Left ventricle myocardium superior (tissue), 1 donor: ENCODE data around the gene PCNX1. TPM values are rescaled to one million over a fixed set of nuclear protein-coding genes. Genes with fewer than 3 reads are reported as not detected.
"Not testable (repeated sequence)": the region's sequence is repeated elsewhere in the genome, so short reads cannot be mapped to it uniquely, and the experiment has no call there.

ENCODE experiments used
- ATAC-seq: fragments of 200-7000 bp; cut with Tn5 transposase; one replicate; pipeline ENCODE4 v1.9.1; 2020; ENCODE audit warnings: mild to moderate bottlenecking, moderate library complexity
- DNase-seq: peaks from one replicate; pipeline ENCODE4 v3.0.0-alpha.2; 2020
- intact Hi-C: fragments of 100-400 bp; cut with micrococcal nuclease; formaldehyde crosslinking; loops from one replicate; pipeline ENCODE4 v1.11.0; 2022
- total RNA-seq: library from RNA; stranded (reverse); fragmentation: NEBNext Ultra II Directional; extraction: Animal tissue kit (Norgen Biotek cat#: 25700); gene quantifications from one replicate; pipeline ENCODE4 v1.2.1, GENCODE V29; 2021
- donor health status: DM: no; HTN: yes; CAD: no; lungs with severe emphysema.

Gene PCNX1
- total RNA-seq, 1 donor from 2014 or later: 37.4 TPM

DNA sequence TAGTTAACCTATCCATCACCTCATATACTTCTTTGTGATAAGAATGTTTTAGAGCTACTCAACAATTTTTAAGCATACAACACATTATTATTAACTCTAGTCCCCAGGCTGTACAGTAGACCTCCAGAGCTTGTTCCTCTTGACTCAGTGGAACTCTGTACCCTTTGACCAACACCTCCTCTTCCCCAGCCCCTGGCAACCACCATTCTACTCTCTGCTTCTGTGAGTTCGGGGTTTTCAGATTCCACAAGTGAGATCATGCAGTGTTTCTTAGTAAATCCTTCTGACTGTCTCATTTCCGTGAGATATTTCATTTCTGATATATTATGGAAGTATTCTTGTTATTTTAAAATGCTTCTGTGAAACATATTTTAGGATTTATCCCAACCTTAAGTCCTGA is 200.7 kb downstream of the PCNX1 start:
- intact Hi-C loops: no loop called here
- DNase-seq (no peak), ATAC-seq (no peak)

- intact Hi-C loops: no loop called here
- DNase-seq (no peak), ATAC-seq (no peak)
These were observed 201.3 kb downstream of the PCNX1 start for GRCh38 chr14:71108398-71109119.

- ATAC-seq (no peak), DNase-seq (no peak)
- intact Hi-C loops: no loop called here
These were observed 206.1 kb downstream of the PCNX1 start for GRCh38 chr14:71113376-71113775.

DNA sequence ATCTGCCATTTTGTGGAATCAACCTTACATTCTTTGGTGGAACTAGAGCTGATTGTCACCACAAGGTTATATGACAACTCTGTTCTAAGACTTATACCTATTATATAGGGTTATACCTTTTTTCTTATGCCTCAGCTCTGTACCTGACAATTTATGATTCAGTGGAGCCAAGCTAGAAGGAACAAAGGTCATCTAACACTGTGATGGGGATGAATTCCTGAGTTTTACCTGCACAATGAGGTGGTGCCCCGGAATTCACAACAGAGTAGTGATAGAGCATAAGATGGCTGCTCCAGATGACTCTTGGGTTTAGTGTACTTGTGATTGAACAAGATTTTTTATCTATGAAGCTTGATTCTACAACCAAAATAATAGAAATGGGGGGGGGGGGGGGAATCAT is 207.3 kb downstream of the PCNX1 start:
- DNase-seq (no peak), ATAC-seq (no peak)
- intact Hi-C loops: no loop called here

- no peak for DNase-seq
- intact Hi-C loops: no loop called here
- ATAC-seq: no peak
These were observed 208.0 kb downstream of the PCNX1 start for GRCh38 chr14:71115306-71115705.

DNA sequence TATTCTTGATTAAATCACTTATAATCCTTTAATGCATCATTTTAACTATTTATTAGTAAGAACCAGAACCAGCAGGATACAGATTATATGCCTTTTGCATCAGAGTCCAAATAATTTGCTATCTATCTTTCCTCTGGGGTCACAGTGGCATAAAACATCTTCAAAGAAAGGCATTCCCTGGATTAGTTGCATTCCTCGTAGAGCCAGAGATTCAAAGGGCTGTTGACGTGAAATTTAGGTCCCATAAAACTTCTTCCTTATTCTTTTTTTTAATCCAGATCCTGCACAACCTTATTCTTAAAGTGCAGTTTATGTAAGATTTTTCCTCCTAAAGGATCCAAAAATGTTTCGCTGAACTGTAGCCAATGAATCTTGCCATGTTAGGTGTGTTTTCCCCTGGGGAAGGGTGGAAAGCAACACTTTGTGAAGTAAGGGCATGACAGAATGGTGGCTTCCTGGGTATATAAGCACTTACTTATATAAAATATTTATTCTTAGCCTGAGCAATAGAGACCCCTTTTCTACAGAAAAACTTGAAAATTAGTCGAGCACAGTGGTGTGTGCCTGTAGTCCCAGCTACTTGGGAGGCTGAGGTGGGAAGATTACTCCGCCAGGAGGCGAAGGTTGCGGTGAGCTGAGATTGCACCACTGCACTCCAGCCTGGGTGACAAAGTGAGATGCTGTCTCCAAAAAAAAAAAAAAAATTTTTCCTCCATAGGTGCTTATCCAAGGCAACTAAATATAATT is 208.7 kb downstream of the PCNX1 start:
- ATAC-seq (no peak), DNase-seq (no peak)
- intact Hi-C loops: no loop called here

DNA sequence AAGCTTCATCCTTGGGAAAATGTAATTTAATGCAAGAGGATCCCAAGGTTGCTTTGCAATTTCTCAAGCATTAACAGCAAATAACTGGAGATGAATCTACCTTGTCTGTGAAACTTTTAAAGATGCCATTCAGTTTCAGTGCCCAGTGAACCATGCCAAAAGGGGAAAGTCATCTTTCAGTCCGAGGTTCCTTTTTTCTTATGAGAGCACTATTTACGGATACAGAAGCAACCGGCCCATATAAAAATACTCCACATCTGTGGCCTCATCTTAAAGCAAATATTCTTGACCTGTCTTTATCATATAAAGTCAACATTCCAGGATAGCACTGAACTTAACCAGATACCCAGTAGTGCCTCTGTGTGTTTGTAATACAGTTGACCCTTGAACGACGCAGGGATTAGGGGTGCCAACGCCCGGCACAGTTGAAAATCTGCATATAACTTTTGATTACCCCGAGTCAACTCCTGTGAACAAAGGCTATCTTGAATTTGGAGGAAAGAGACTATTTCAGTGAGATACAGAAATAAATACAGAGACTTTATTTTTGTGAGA is 209.4 kb downstream of the PCNX1 start:
- intact Hi-C loops: no loop called here
- ATAC-seq (no peak), DNase-seq (no peak)

GRCh38 chr14:71117839-71118743 is 210.8 kb downstream of the PCNX1 start:
- intact Hi-C loops: no loop called here
- DNase-seq: no peak
- ATAC-seq: no peak

GRCh38 chr14:71119075-71119474 is 211.8 kb downstream of the PCNX1 start:
- no peak for ATAC-seq
- DNase-seq: no peak
- intact Hi-C loops: no loop called here

DNA sequence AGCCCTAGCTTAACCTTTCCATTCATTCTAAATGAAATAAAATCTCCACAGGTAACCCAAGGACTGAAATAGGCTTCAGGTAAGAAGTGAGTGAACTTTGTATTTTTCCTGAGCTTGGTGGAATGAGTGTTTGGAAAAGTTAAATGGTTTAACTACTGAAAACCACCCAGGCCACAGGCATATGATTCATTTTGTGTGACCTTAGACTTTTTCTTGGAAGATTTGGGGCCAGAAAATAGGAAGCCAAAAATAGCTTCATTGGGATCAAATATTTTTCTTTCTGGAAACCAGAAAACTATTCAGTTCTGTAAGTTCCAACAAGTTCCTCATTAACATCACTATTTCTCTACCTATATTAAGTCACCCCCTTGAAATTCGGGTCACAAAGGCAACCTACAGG is 212.6 kb downstream of the PCNX1 start:
- ATAC-seq (no peak), DNase-seq (no peak)
- intact Hi-C loops: no loop called here

DNA sequence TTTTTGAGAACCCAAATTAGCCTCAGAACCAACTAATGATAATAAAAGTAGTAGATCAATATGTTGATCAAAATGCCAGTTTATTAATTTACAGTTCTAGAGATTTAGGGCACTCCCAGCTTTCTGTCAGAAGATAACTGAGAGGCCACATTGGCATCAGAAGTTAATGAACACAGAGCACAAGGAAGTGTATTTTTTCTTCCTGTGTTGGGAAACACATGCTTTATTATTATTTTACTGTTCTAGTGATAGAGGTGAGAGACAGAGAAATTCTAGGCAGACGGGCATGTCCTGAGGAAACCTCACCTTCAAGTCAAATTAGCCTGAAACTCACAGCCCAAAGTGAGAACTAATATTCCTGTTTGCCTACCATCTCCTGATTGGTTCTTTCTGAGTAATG is 213.7 kb downstream of the PCNX1 start:
- intact Hi-C loops: no loop called here
- ATAC-seq (no peak), DNase-seq (no peak)

DNA sequence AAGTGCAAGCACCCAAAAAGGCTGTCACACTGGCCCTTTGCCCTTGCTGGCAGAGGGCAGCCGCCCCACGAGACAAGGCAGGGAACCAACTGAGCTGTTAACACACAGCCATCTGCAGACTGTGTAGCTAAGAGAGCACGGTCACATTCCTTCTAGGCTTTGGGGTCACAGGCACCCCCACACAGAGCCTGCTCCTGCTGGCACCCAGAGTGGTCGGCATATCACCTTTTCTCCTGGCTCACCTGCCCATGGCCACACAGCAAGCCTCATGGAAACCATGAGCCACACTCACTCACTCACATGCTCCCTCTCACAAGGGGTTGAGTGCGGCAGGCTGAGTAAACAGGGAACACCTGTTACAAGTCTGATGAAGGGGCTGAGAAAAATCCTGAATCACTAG is 214.5 kb downstream of the PCNX1 start:
- intact Hi-C loops: no loop called here
- ATAC-seq (no peak), DNase-seq (no peak)

- no peak for ATAC-seq
- no peak for DNase-seq
- intact Hi-C loops: no loop called here
These were observed 215.8 kb downstream of the PCNX1 start for GRCh38 chr14:71122866-71123565.

DNA sequence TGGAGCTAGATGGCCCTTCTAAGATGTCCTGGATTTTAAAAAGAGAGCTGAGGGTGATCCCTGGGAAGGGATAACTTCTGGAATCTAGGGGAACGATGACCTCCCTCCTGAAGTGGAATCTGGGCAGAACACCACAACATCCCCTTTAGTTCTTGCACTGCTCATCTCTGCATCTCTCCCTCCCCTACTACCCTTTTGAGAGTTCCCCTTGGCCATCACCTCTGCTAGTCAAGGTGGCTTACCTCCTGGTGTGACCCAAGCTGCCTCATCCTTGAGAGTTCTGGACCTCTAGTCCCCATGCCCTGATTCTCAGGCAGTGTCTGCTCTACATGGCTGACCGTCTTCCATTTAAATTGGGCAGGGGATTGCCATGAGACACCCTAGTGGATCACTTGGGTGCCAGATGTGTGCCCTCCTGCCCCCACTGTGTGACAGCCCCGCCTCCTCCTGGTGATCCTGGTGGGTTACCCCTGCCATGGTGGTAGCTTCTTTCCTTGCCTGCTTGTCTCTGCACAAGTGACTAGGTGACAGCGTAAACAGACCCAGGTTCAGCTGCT is 216.4 kb downstream of the PCNX1 start:
- ATAC-seq (no peak), DNase-seq (no peak)
- intact Hi-C loops: no loop called here

- intact Hi-C loops, DNase-seq, ATAC-seq: not testable (repeated sequence)
These were observed 222.6 kb downstream of the PCNX1 start for GRCh38 chr14:71129716-71130490.

DNA sequence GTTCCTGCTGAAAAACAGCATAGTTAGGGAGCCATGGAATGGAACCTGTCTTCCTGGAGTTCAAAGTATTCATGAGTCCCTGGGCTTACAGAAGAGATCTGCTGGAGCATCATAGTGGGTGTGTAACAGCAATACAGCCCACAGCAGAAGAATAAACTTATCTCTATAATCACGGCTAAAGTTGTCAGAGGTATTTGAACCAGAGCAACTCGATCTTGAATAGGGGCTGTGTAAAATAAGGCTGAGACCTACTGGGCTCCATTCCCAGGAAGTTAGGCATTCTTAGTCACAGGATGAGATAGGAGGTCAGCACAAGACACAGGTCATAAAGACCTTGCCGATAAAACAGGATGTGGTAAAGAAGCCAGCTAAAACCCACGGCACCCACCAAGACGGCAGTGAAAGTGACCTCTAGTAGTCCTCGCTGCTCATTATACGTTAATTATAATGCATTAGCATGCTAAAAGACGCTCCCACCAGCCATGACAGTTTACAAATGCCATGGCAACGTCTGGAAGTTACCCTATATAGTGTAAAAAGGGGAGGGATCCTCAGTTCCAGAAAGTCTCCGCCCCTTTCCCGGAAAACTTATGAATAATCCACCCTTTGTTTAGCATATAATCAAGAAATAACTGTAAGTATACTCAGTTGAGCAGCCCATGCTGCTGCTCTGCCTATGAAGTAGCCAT is 223.4 kb downstream of the PCNX1 start:
- intact Hi-C loops: no loop called here
- ATAC-seq (no peak), DNase-seq (no peak)

- no peak for ATAC-seq
- intact Hi-C loops: no loop called here
- DNase-seq: no peak
These were observed 226.0 kb downstream of the PCNX1 start for GRCh38 chr14:71133296-71133695.
